ENCODE results near the gene DYNC1LI2.

The DYNC1LI2 gene

DNA sequence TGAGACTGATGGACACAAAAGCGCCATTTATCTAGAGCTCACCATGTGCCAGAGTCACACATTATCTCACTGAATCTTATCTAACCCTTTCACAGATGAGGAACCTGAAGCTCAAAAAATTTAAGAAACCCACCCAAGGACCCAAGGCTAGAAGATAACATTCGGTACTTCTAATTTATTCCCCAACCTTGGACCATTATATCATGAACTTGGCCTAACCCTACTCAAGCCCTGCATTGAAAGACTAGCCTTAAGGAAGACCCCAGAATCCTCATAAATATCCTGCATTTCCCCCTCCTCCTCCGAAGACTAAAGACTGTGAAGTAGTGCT, 548 bp upstream of the DYNC1LI2 start:
- TF ChIP-seq, protein P1, sequence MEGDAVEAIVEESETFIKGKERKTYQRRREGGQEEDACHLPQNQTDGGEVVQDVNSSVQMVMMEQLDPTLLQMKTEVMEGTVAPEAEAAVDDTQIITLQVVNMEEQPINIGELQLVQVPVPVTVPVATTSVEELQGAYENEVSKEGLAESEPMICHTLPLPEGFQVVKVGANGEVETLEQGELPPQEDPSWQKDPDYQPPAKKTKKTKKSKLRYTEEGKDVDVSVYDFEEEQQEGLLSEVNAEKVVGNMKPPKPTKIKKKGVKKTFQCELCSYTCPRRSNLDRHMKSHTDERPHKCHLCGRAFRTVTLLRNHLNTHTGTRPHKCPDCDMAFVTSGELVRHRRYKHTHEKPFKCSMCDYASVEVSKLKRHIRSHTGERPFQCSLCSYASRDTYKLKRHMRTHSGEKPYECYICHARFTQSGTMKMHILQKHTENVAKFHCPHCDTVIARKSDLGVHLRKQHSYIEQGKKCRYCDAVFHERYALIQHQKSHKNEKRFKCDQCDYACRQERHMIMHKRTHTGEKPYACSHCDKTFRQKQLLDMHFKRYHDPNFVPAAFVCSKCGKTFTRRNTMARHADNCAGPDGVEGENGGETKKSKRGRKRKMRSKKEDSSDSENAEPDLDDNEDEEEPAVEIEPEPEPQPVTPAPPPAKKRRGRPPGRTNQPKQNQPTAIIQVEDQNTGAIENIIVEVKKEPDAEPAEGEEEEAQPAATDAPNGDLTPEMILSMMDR (IDR thresholded peaks at IDR 0.05; ENCODE audit: low read depth, low read length), result no peak
- peak overlapping the region in 1 of 2 donors; percentile 26 for H3K4me3 ChIP-seq (replicated peaks in 1 of 2; ENCODE audit: low read depth in 2 of 2, low read length in 2 of 2)

GRCh38 chr16:66751053-66751302, 431 bp downstream of the DYNC1LI2 start:
- TF ChIP-seq, protein P1 (IDR thresholded peaks at IDR 0.05; ENCODE audit: low read depth, low read length), result no peak
- DNase-seq (ENCODE audit: low read depth in 2 of 2), result no peak
- peak overlapping the region; percentile 70 to 88 for H3K4me3 ChIP-seq (replicated peaks in 1 of 2; ENCODE audit: low read depth in 2 of 2, low read length in 2 of 2)

More for the DNA sequence above, 548 bp upstream of the DYNC1LI2 start:
- no peak for DNase-seq (ENCODE audit: low read depth in 2 of 2)

DNA sequence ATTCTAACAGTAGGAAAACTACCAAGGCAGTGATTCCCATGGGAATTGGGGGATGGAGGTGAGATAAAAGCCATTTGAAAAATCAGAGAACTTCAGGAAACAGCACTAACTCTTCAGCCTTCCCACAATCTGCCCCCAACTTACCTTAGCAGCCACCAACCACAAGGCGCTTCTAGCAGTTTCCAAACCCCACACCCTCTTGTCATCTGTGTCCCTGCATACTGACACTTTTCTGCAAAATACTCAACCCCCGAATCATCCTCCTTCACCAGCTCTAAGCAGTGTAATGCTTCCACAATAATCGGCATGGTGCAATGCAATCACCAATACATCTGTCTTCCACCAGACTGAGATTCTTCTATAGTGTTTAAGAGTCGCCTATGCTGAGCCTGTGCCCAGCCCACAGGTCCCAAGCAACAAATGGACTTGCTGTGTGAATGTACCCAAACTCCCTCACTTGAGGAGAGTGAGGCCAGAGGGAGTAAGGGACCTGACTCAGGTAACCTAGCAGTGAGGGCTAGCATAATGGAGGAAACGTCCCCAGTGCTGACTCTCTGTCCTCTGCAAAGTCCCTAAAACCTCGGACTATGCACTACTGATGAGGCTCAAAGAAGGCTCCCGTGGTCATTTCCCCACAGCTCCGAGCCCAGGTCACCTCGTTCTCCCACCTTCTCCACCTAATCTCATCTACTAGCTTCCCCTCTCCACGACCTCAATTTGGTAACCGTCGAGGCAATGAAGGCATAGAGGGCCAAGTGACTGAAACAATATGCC, 943 bp downstream of the DYNC1LI2 start:
- peak overlapping the region; percentile 70 to 88 for H3K4me3 ChIP-seq (replicated peaks in 1 of 2; ENCODE audit: low read depth in 2 of 2, low read length in 2 of 2)
- TF ChIP-seq, protein P1 (IDR thresholded peaks at IDR 0.05; ENCODE audit: low read depth, low read length), result no peak
- DNase-seq (ENCODE audit: low read depth in 2 of 2), result peak in 1 of 2 donors; percentile 13

GRCh38 chr16:66746682-66747081, 4.7 kb downstream of the DYNC1LI2 start:
- DNase-seq (ENCODE audit: low read depth in 2 of 2), result peak in 1 of 2 donors; percentile 12
- H3K4me3 ChIP-seq (replicated peaks in 1 of 2; ENCODE audit: low read depth in 2 of 2, low read length in 2 of 2), result no peak overlapping the region
- TF ChIP-seq, protein P1 (IDR thresholded peaks at IDR 0.05; ENCODE audit: low read depth, low read length), result no peak

DNA sequence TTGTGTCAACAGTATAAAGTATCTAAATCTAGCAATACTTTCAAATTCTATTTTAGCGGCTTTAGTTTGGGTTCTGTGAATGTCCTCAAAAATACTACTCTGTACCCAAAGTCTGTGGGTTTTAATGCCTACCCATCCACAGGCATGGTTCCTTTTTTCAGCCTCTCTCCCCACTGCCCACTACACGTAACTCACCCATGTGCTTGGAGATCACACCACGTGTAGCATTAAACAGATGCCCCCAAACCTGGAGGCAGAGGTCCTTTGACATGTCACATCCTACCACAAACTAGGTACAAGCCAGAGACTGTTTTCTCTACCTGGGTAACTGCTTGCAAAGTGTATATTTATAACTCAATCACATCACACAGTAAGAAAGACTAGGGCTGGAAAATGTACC, 5.4 kb downstream of the DYNC1LI2 start:
- TF ChIP-seq, protein P1 (IDR thresholded peaks at IDR 0.05; ENCODE audit: low read depth, low read length), result no peak
- H3K4me3 ChIP-seq (replicated peaks in 1 of 2; ENCODE audit: low read depth in 2 of 2, low read length in 2 of 2), result no peak overlapping the region
- DNase-seq (ENCODE audit: low read depth in 2 of 2), result no peak

- TF ChIP-seq, protein P1 (IDR thresholded peaks at IDR 0.05; ENCODE audit: low read depth, low read length), result no peak
- H3K4me3 ChIP-seq (replicated peaks in 1 of 2; ENCODE audit: low read depth in 2 of 2, low read length in 2 of 2), result no peak overlapping the region
Measured at GRCh38 chr16:66741950-66742808, 9.2 kb downstream of the DYNC1LI2 start.

More at GRCh38 chr16:66741950-66742808, 9.2 kb downstream of the DYNC1LI2 start:
- DNase-seq (ENCODE audit: low read depth in 2 of 2), result peak in 1 of 2 donors; percentile 64

Data from cardiac fibroblast (primary cell).